Adipose tissue (tissue), 3 donors: ENCODE measurements around the gene C1orf94. TPM values are rescaled to one million over a fixed set of nuclear protein-coding genes. Genes with fewer than 3 reads are reported as not detected.

Experiments
- H3K27ac ChIP-seq: one replicate; pipeline ENCODE4 v1.5.1; 2013; ENCODE audit warnings: low read depth, low read length
- WGBS, 3 donors: extraction: QIAGEN DNeasy Blood & Tissue Kit; methylation state at CpG; one replicate each; pipeline ENCODE4 v1.1.7; 2013; 5-methylcytosine and 5-hydroxymethylcytosine counted together
- polyA plus RNA-seq, 3 donors: library from polyadenylated mRNA; stranded (reverse); fragments of 200-250 nt; gene quantifications; one replicate each; pipeline ENCODE4 v1.2.3, GENCODE V29; 2013
- donor health status: healthy with polysubstance abuse.
- donor health status: Bipolar disorder and iron deficiency.
- donor health status: healthy.

The C1orf94 gene, protein sequence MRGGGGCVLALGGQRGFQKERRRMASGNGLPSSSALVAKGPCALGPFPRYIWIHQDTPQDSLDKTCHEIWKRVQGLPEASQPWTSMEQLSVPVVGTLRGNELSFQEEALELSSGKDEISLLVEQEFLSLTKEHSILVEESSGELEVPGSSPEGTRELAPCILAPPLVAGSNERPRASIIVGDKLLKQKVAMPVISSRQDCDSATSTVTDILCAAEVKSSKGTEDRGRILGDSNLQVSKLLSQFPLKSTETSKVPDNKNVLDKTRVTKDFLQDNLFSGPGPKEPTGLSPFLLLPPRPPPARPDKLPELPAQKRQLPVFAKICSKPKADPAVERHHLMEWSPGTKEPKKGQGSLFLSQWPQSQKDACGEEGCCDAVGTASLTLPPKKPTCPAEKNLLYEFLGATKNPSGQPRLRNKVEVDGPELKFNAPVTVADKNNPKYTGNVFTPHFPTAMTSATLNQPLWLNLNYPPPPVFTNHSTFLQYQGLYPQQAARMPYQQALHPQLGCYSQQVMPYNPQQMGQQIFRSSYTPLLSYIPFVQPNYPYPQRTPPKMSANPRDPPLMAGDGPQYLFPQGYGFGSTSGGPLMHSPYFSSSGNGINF
- not detected for polyA plus RNA-seq

DNA sequence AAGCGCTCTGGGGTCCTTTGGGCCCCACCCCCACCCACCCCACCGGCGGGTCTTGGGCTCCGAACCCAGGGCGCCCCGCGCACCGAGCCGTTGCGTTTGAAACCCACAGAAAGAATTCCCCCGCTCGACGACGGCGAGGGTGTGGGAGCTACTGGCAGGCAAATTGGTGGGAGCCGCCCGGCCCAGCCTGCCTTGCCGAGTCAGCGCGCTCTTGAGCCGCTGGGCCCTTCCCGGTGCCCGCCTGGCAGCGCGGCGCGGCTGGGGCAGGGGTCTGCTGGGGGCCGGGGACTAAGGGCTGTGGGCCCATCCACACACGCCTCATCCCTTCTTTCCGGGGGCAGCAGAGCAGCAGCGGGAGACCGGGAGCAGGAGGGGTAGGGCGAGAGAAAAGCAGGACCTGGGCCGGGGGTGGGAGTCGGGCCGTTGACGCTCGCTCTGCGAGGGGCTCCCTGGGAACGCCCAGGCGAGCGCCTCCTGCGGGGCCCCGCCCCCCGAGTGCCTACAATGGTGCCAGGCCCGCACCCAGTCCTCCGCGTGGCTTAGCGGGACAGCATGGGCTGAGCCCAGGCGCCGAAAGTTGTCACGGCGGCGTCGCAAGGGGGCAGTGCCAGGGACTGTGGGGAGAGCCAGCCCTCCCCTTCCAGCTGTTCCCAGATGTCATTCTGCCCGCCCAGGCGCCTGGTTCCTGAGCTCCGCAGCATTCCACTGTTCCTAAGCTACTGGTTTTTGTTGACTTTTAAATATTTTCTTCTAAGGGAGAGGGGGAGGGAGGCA lies at the start of gene C1orf94:
TSS of gene C1orf94 (plus strand) at position 78 of the 774 bp plus-strand sequence. CDS start 883 bp downstream, outside the sequence.
- WGBS, 3 donors, result 3 to 5% (median 5%) methylated on average over 46 to 58 of the region's 58 CpGs
- no peak within 1 kb of the TSS for H3K27ac ChIP-seq

DNA sequence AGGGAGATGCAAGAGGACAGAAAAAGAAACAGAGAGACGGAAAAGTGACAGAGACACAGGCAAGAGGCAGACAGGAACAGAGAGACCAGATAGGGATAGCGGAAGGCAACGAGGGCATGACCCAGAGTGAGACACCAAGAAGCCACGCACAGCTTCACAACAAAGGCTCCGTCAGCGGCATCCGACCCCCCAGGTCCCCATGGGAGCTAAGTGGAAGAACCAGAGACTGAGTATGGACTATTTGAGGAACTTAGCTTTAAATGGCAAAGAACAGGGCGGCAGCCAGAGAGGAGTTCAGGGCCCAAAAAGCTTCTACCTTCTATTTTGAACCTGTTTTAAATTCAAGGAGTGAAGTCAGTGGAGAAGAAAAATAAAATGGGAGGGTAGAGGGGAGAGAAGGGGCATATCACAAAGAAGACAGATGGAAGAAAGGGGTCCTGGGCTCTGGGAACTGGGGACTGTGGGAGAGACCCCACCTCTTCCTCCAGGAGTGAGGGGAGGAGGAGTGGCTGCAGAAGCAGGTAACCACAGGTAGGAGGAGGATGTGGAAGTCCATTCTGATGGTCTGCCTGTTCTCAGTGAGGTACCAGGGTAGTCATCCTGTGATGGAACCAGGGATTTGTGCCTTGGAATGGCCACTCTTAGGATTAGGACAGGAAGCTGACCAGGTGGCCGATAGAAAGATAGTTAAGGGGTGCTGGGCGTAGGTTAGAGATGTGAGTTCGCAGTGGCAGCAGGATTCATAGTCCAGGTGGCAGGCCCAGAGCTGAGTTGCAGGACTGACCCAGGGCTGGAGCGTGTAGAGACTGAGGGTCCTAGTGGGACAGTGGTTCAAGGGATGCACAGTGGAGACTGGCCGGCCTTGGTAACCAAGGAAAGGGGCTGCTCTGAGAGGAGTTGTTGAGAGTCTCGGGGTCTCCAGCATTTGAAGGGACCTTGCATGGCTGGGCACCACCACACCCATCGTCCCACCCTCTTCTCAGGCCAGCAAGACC lies 49.4 kb upstream of the C1orf94 start:
- WGBS, 3 donors, result 67 to 78% (median 73%) methylated on average over 15 of the region's 15 CpGs
- H3K27ac ChIP-seq, result no peak overlapping the region

DNA sequence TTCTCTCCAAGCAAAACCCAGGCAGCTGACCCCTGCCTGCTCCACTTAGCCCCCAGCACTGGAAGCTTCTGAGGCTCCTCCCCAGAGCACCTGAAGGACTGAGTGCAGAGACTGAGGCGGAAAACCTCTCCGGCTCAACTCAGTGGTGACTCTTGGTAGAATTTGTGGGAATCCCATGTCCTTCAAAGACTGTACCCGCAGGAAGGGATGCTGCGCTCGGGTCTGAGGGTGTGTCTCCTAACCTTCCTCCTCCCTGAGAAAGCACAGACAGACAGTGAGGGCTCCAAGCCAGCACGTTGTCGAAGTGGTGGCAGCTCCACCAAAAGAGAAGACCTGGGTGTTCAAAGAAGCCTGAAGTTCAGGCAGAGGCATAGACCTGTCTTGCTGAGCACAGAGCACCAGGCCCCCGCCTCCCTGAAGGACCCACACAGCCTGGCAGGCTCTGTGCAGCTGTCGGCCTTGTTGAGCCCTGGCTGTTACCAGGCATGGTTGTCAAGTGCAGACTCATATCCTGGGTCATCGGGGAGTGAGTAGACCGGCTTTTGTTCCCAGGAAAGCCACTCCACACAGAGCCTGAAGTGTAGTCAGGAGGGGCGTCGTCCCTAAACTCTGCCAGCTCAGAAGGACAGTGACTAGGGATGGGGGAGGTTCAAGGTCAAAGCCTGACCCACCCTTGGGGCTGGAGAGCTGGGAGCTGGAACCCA lies 48.4 kb upstream of the C1orf94 start:
- 79 to 89% (median 87%) methylated on average over 13 of the region's 13 CpGs for WGBS, 3 donors

DNA sequence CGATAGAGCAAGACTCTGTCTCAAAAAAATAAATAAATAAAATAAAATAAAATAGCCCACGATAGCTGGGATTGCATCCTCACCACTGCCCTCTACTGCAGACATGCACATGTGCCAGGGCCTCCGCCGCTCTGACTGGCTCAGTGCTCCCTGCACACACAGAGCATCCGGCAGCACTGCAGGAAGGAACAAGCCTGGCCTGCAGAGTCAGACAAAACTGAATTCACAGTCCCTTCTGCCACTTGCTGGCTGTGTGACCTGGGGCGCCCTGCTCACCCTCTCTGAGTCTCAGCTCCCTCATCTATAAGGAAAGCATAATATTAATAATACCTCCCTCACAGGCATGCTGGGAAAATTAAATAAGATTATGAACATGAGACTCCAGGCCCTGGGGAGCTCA lies 47.1 kb upstream of the C1orf94 start:
- H3K27ac ChIP-seq, result no peak overlapping the region
- 73 to 76% (median 74%) methylated on average over 6 of the region's 6 CpGs for WGBS, 3 donors

More for the DNA sequence above, 48.4 kb upstream of the C1orf94 start:
- H3K27ac ChIP-seq, result no peak overlapping the region

GRCh38 chr1:34130306-34130705 lies 46.4 kb upstream of the C1orf94 start:
- 72 to 92% (median 86%) methylated on average over 5 of the region's 5 CpGs for WGBS, 3 donors
- H3K27ac ChIP-seq, result no peak overlapping the region

- 89 to 92% (median 90%) methylated on average over 3 of the region's 3 CpGs for WGBS, 3 donors
- no peak overlapping the region for H3K27ac ChIP-seq
These were observed 45.1 kb upstream of the C1orf94 start for GRCh38 chr1:34131396-34132160.

- no peak overlapping the region for H3K27ac ChIP-seq
- WGBS, 3 donors, result 83 to 85% (median 84%) methylated on average over 4 of the region's 4 CpGs
These were observed 44.6 kb upstream of the C1orf94 start for GRCh38 chr1:34132161-34132420.

DNA sequence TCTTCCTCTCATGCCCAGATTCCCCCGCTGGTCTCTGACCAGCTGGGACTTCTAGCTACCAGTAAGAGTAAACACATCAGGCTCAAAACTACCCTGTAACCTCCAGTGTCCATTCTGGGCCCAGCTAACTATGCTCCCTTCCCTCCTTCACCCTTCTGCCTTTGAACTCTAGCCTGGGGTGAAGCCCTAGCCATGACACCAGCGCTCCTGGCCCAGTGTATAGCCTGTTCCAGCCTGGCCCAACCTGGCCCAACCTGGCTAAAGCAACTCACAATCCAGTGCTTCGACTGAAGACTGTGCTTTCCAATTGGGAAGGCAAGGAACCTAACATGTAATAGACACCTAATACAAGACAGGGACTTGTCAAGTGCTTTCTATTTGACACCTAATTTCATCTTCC lies 39.3 kb upstream of the C1orf94 start:
- H3K27ac ChIP-seq, result no peak overlapping the region
- 70 to 77% (median 72%) methylated on average over 3 of the region's 3 CpGs for WGBS, 3 donors

GRCh38 chr1:34140011-34140676 lies 36.6 kb upstream of the C1orf94 start:
- no peak overlapping the region for H3K27ac ChIP-seq
- 50 to 64% (median 57%) methylated on average over 7 of the region's 7 CpGs for WGBS, 3 donors

DNA sequence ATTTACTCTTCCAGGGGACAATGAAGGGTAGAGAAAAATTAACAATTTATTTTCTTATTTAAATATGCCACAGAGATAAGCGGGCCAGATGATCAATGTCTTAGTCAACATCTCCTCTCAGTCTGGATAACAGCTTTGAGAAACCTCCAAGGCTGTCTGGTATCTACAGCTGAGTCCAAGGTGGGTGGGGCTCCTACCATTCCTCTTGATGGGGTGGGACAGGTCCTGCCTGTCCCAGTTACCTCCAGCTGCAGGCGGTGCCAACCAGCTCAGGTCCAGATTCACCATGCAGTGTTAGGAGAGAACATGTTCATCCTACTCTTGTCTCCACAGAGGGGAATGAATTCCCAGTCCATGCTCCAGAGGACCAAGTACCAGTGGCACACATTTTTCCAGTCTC lies 32.7 kb upstream of the C1orf94 start:
- 46 to 91% (median 87%) methylated on average over 2 of the region's 2 CpGs for WGBS, 3 donors

GRCh38 chr1:34144766-34145165 lies 31.9 kb upstream of the C1orf94 start:
- H3K27ac ChIP-seq, result no peak overlapping the region
- WGBS, 3 donors, result 72 to 80% (median 76%) methylated on average over 6 of the region's 6 CpGs

More for the DNA sequence above, 32.7 kb upstream of the C1orf94 start:
- no peak overlapping the region for H3K27ac ChIP-seq

GRCh38 chr1:34147301-34147700 lies 29.4 kb upstream of the C1orf94 start:
- WGBS, 3 donors, result 10 to 11% (median 11%) methylated on average over 4 of the region's 4 CpGs
- H3K27ac ChIP-seq, result no peak overlapping the region

DNA sequence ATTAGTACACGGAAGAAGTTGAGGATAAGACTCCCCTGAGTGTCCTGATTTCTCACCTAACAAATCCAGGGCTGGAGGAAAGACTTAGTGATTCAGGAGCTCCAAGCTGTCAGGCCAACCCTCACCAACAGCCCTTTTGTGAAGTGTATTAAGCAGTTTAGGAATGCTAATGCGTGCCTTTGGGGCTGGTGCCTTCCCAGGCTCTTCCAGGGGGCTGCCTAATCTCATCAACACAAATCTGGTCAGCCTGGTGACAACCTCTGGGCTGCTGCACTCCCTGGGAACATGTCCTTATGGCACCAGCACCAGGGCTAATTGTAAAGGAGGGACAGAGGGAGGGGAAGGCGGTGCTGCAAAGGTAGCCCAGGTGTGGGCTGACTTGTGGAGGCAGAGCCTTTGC lies 27.2 kb upstream of the C1orf94 start:
- no peak overlapping the region for H3K27ac ChIP-seq
- 32 to 38% (median 33%) methylated on average over 3 of the region's 3 CpGs for WGBS, 3 donors

DNA sequence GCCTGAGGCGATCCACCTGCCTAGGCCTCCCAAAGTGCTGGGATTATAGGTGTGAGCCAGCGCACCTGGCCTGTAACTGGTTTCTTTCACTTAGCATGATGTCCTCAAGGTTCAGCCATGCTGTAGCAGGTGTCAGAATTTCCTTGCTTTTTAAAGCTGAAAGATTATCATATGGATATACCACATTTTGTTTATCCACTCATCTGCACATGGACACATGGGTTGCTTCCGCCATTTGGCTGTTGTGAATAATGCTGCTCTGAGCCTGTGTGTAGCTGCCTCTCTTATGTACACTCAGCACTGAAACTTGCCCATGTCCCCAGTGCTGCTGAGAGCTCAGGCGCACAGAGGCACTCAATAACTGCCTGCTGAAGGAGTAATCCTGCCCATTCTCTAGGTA lies 23.5 kb upstream of the C1orf94 start:
- H3K27ac ChIP-seq, result no peak overlapping the region
- WGBS, 3 donors, result 82 to 94% (median 92%) methylated on average over 4 of the region's 4 CpGs

DNA sequence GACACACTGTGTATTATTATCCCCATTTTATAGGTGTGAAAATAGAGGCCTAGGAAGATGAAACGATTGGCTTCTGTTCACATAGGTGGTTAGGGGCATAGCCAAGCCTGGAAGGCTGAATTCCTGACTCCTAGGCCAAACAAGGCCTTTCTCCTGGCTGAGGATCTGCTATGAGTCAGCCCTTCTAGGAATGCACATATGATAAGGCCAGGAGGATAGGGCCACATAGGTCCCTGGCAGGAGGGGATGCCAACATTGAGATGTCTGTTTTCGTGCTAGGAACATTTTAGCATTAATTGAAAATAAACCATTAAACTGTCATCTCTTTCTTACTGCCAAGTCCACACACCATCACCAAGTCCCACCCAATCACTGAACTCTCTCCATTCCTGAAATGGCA lies 20.8 kb upstream of the C1orf94 start:
- 67 to 76% (median 73%) methylated on average over 2 of the region's 2 CpGs for WGBS, 3 donors
- H3K27ac ChIP-seq, result no peak overlapping the region

DNA sequence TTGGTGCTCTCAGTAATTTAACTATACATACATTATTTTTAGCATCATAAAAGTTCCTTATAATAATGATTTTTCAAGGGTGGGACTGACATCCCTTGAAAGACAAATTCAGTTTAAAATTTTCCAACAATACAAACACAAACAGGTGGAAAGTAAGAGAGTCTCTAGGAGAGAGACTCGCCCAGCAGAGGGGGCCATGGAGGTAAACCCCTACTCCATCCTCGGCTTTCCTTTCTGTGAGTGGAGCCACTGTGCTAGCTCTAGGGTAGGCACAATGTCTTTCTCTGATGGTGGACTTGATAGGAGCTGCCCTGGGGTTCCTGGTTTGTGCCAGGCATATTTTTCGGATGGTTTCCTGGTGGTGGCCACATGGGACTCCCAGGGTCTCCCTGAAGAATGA lies 20.0 kb upstream of the C1orf94 start:
- H3K27ac ChIP-seq, result no peak overlapping the region
- 43 to 62% (median 55%) methylated on average over 3 of the region's 3 CpGs for WGBS, 3 donors
